ENCODE data around the gene TOMM20.

The TOMM20 gene

DNA sequence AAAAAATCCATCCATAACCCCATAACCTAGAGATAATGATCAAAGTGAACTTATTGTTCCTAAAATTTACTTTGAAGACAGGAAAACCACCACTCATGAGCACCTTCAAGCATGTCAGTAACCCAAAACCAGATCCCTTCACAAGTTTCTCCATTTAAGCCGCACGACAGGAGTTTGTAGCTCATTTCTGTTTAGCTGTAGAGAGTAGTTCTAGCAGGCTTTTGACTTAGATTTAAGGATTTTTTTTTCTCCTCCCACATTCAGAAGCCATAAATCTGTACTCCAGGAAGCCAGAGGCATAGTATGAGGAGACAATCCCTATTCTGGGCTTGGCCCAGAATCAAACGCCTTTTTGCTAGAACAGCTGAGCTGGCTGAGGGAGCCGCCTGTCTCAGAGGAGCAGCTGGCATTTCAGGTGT, 25.6 kb downstream of the TOMM20 start:
- H3K4me1 ChIP-seq (ENCODE audit: control insufficient read depth, low read length): peaks cover 39% of the 10 kb centered on the region
- H3K9me3 ChIP-seq (ENCODE audit: control insufficient read depth, insufficient read depth, low read length): no peaks in the 10 kb centered on the region
- TF ChIP-seq, protein P1, sequence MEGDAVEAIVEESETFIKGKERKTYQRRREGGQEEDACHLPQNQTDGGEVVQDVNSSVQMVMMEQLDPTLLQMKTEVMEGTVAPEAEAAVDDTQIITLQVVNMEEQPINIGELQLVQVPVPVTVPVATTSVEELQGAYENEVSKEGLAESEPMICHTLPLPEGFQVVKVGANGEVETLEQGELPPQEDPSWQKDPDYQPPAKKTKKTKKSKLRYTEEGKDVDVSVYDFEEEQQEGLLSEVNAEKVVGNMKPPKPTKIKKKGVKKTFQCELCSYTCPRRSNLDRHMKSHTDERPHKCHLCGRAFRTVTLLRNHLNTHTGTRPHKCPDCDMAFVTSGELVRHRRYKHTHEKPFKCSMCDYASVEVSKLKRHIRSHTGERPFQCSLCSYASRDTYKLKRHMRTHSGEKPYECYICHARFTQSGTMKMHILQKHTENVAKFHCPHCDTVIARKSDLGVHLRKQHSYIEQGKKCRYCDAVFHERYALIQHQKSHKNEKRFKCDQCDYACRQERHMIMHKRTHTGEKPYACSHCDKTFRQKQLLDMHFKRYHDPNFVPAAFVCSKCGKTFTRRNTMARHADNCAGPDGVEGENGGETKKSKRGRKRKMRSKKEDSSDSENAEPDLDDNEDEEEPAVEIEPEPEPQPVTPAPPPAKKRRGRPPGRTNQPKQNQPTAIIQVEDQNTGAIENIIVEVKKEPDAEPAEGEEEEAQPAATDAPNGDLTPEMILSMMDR (IDR thresholded peaks at IDR 0.05; ENCODE audit: low read depth, low read length, poor library complexity, severe bottlenecking): no peak
- no peak for TF ChIP-seq EZH2phosphoT487 (IDR thresholded peaks at IDR 0.05; ENCODE audit: borderline replicate concordance, low read length)
- no peak overlapping the region for H3K4me2 ChIP-seq (ENCODE audit: low read length)
- H3K36me3 ChIP-seq (ENCODE audit: control insufficient read depth, low read length): peaks cover 9% of the 10 kb centered on the region
- H4K20me1 ChIP-seq (ENCODE audit: control insufficient read depth, insufficient read depth, low read depth, low read length): no peaks in the 10 kb centered on the region
- H3F3A ChIP-seq (ENCODE audit: control insufficient read depth, insufficient read depth): peaks cover 31% of the 10 kb centered on the region
- H3K4me3 ChIP-seq (ENCODE audit: low read length): no peak overlapping the region
- H3K27ac ChIP-seq (ENCODE audit: low read depth, low read length): no peak overlapping the region
- no peaks in the 10 kb centered on the region for H3K27me3 ChIP-seq (ENCODE audit: control insufficient read depth, low read length)
- no peaks in the 10 kb centered on the region for H3K9me2 ChIP-seq (replicated peaks; ENCODE audit: control insufficient read depth, low read length)
- H3K79me2 ChIP-seq (ENCODE audit: control insufficient read depth, low read length): no peaks in the 10 kb centered on the region

DNA sequence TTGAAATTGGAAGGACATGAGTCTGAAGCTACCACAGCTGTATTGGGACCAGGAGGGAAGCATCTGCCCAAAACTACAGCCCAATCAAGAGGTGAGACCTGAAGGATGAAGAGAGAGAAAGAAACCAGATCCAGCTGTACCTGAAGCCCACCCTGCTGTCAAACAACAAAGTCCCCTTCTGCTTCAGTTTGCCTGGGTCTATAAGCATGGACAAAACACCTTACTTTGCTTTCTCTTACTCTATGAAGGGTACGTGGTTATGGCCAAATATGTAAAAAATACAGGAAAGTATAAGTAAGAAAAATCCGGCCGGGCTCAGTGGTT, 26.4 kb downstream of the TOMM20 start:
- no peaks in the 10 kb centered on the region for H3K9me2 ChIP-seq (replicated peaks; ENCODE audit: control insufficient read depth, low read length)
- TF ChIP-seq, protein P1 (IDR thresholded peaks at IDR 0.05; ENCODE audit: low read depth, low read length, poor library complexity, severe bottlenecking): no peak
- no peak for TF ChIP-seq EZH2phosphoT487 (IDR thresholded peaks at IDR 0.05; ENCODE audit: borderline replicate concordance, low read length)
- H3K9me3 ChIP-seq (ENCODE audit: control insufficient read depth, insufficient read depth, low read length): no peaks in the 10 kb centered on the region
- H4K20me1 ChIP-seq (ENCODE audit: control insufficient read depth, insufficient read depth, low read depth, low read length): no peaks in the 10 kb centered on the region
- no peak overlapping the region for H3K4me3 ChIP-seq (ENCODE audit: low read length)
- H3F3A ChIP-seq (ENCODE audit: control insufficient read depth, insufficient read depth): peaks cover 24% of the 10 kb centered on the region
- no peaks in the 10 kb centered on the region for H3K27me3 ChIP-seq (ENCODE audit: control insufficient read depth, low read length)
- H3K36me3 ChIP-seq (ENCODE audit: control insufficient read depth, low read length): peaks cover 1% of the 10 kb centered on the region
- H3K79me2 ChIP-seq (ENCODE audit: control insufficient read depth, low read length): no peaks in the 10 kb centered on the region
- H3K4me2 ChIP-seq (ENCODE audit: low read length): no peak overlapping the region
- no peak overlapping the region for H3K27ac ChIP-seq (ENCODE audit: low read depth, low read length)
- peaks cover 39% of the 10 kb centered on the region for H3K4me1 ChIP-seq (ENCODE audit: control insufficient read depth, low read length)

DNA sequence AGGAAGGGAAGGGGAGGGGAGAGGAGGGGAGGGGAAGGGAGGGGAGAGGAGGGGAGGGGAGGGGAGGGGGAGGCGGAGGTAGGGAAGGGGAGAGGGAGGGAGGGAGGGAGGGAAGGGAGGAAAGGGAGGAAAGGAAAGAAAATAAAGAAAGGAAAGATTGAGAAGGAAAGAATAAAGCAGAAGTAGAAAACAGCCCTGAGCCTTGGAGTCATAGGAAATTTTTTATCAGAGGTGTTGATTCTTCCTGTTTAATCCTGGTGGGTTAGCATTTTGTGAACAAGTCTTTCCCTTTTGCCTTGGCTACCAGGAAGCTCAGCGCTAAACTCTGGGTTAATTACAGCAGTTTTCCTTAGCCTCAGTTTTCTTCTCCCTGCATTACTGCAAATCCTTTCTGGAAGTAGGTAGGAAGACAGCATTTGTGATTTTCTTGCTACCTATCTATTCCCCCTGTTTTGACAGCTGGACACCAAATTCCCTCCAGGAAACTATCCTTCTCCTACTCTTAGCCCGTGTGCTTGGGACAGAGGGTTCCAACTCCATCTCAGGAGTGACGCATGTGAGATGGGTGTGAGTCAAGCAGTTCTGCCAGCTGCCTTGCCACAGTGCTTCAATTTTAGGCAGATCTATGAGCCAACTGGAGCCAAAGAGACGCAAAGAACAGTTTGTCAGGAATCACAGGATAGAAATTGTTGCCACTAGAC, 26.9 kb downstream of the TOMM20 start:
- Histone ChIP-seq H3K9me3 (ENCODE audit: control insufficient read depth, insufficient read depth, low read length) (no peaks in the 10 kb centered on the region), H3K27me3 (ENCODE audit: control insufficient read depth, low read length) (no peaks in the 10 kb centered on the region), H3K4me1 (ENCODE audit: control insufficient read depth, low read length) (peaks cover 39% of the 10 kb centered on the region), H3K4me2 (ENCODE audit: low read length) (no peak overlapping the region), H3K27ac (ENCODE audit: low read depth, low read length) (no peak overlapping the region), H3K4me3 (ENCODE audit: low read length) (no peak overlapping the region), H4K20me1 (ENCODE audit: control insufficient read depth, insufficient read depth, low read depth, low read length) (no peaks in the 10 kb centered on the region), H3K9me2 (replicated peaks; ENCODE audit: control insufficient read depth, low read length) (no peaks in the 10 kb centered on the region), H3K36me3 (ENCODE audit: control insufficient read depth, low read length) (no peaks in the 10 kb centered on the region), H3K79me2 (ENCODE audit: control insufficient read depth, low read length) (no peaks in the 10 kb centered on the region), H3F3A (ENCODE audit: control insufficient read depth, insufficient read depth) (peaks cover 19% of the 10 kb centered on the region)
- TF ChIP-seq EZH2phosphoT487 (IDR thresholded peaks at IDR 0.05; ENCODE audit: borderline replicate concordance, low read length): no peak
- TF ChIP-seq, protein P1 (IDR thresholded peaks at IDR 0.05; ENCODE audit: low read depth, low read length, poor library complexity, severe bottlenecking): no peak

Measured in DOHH2 (cell line).